B cell (primary cell): ENCODE results near the gene NOMO2.
"Not testable (repeated sequence)": the region's sequence is repeated elsewhere in the genome, so short reads cannot be mapped to it uniquely, and the experiment has no call there.

Experiments
- EZH2 ChIP-seq: IDR thresholded peaks from 2 replicates; pipeline ENCODE4 v1.6.1; 2012; ENCODE audit warnings: borderline replicate concordance, low read depth, mild to moderate bottlenecking, moderate library complexity, low read length; ENCODE audit not compliant: insufficient read depth, poor library complexity, severe bottlenecking
- TF ChIP-seq, protein P1 (sequence below): fragments of 200-600 bp; IDR thresholded peaks from one replicate; pipeline ENCODE4 v1.8.0; 2022; ENCODE audit warnings: antibody characterized with exemption, mild to moderate bottlenecking

DNA sequence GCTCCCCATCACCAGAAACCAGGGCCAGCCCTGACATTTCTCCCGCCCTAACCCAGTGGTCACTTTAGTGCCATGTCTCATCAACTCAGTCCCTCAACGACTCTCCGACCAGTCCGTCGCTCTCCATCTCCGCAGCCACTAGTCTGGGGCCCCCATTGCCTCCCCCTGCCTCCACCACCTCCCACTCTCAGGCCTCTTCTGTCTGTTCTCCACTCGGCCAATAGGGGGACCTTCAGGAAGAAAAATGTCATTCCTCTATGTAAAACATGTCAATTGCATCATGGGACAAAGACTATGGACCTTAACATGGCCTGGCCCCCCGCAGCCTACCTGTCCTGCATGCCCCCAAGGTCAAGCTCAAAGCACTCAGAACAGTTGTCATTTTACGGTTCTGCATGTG lies 39.3 kb downstream of the NOMO2 start:
- TF ChIP-seq, protein P1, sequence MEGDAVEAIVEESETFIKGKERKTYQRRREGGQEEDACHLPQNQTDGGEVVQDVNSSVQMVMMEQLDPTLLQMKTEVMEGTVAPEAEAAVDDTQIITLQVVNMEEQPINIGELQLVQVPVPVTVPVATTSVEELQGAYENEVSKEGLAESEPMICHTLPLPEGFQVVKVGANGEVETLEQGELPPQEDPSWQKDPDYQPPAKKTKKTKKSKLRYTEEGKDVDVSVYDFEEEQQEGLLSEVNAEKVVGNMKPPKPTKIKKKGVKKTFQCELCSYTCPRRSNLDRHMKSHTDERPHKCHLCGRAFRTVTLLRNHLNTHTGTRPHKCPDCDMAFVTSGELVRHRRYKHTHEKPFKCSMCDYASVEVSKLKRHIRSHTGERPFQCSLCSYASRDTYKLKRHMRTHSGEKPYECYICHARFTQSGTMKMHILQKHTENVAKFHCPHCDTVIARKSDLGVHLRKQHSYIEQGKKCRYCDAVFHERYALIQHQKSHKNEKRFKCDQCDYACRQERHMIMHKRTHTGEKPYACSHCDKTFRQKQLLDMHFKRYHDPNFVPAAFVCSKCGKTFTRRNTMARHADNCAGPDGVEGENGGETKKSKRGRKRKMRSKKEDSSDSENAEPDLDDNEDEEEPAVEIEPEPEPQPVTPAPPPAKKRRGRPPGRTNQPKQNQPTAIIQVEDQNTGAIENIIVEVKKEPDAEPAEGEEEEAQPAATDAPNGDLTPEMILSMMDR = not testable (repeated sequence)
- not testable (repeated sequence) for TF ChIP-seq EZH2
